GM18526 (cell line): ENCODE results near the gene ALDH5A1.
A peak's percentile ranks its signal among the peaks of the same experiment; 100 is the strongest.

Source experiments
- POLR2A ChIP-seq: IDR thresholded peaks from 3 replicates; pipeline ENCODE4 v1.6.1; 2011; ENCODE audit not compliant: insufficient read length; ENCODE audit errors: extremely low read depth

The ALDH5A1 gene

DNA sequence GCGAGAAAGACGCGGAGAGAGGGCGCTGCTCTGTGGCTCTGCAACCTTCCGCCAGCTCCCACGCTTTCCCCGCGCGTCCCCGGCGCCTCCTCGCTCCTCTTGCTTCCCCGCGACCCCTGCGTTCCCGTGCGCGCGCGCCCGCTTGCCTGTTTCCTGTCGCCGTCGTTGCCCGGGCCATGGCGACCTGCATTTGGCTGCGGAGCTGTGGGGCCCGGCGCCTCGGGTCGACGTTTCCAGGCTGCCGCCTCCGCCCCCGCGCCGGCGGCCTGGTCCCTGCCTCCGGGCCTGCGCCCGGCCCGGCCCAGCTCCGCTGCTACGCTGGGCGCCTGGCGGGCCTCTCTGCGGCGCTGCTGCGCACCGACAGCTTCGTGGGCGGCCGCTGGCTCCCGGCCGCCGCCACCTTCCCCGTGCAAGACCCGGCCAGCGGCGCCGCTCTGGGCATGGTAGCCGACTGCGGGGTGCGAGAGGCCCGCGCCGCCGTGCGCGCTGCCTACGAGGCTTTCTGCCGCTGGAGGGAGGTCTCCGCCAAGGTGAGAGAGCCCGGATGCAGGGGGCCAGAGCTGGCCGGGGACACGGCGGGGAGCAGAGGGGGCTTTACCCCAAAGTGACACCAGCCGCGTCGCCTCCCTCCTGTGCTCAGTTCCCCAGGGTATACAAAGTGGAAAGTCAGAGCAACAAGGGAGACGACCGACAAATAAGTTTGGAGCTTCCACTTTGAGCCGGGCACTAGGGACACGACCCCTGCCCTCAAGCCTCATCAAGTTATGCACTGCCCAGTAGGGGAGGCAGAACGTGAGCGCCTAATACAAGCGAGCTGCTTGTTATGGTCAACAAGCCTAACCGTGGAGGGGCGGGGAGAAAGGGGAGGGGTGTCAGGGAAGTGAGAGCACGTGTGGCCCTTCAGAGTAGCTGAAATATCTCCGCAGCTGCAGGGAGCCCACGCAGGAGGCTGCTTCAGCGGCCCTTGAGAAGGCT, at the start of gene ALDH5A1:
Gene ALDH5A1 (plus strand): TSS at position 149 of the 975 bp plus-strand sequence. CDS start 28 bp downstream, at position 177.
- TF ChIP-seq POLR2A = peak; percentile 43

- TF ChIP-seq POLR2A = no peak
Observed at GRCh38 chr6:24445704-24446103, 49.1 kb upstream of the ALDH5A1 start.

GRCh38 chr6:24446670-24447069, 48.1 kb upstream of the ALDH5A1 start:
- no peak for TF ChIP-seq POLR2A

DNA sequence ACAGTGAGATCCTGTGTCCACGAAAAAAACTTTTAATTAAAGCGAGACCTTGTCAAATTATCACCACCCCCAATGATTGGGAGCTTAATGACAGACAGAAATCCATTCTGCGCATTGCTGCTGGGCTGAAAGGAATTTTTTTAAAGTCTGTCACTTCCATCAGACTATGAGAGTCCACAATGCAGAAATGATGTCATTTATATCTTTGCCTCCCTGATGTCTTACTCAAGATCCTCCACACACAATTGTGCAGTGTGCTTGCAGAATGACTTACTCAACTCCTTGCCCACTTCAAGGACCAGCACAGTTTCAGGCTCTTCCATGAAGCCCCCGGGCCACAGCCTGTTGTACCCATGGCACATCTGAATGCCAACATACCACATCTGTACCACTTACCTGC, 46.4 kb upstream of the ALDH5A1 start:
- TF ChIP-seq POLR2A = no peak

DNA sequence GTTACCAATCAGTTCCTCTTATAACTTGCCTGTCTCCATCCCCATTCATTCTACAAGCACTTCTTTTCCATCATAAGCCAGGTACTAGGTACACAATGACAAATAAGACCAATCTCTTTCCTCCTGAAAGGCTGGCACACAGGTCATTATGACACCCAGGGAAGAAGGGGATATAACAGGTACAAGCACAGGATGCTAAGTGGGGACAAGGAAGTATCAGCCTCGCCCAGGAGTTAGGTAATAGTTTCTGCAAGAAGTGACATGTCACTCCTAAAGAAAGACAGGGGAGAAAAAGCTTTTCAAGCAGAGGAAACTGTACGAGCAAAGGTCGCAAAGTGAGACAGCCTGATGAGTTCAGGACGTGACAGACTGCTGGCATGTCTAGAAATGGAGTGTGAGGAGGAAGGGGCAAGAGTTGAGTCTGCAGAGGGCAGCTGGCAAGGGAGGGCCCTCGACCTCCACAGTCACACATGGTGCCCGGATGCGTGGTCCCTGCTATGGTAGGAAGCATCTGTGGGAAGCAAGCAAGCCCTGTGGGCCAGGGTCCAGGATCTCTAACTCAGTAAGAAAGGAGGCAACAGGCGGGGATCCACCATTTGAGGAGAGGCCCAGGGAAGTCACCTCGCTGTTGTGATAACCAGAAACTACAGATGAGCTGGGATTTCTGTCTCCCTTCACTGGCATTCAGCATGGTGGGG, 45.8 kb upstream of the ALDH5A1 start:
- TF ChIP-seq POLR2A = no peak

DNA sequence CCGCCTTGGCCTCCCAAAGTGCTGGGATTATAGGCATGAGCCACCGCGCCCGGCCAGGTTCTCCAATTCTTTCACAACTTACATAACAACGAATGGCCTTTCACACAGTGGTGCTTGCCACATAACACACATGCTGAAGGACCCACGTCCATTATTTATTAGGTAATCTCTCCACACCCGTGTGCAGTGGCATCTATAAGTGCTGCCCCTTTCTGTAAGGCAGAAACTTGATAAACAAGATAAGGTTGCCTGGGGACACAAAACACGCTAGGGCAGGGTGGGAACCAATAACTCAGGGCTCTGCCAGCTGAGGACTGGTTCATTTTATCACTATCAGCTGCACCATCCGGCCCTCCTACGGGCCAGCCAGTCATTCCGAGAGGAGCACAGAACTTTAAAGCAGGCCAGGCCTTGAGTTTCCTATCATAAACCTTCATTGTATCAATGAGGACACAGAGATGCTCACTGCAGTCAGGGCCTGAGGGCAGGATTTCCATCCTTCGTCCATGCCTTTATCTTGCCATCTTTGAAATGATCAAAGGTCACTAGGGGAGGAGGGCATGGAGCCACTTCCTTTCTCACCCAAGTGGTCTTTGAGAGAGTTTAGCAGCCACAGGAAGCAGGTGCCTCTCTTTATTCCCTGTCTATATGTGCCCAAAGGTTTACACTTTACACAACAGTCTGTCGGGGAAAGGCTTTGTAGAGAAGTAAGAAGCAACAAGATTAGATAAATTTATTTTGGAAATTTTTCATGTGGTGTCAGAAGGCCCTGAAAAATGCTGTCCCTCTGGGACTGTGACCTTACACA, 43.0 kb upstream of the ALDH5A1 start:
- no peak for TF ChIP-seq POLR2A

DNA sequence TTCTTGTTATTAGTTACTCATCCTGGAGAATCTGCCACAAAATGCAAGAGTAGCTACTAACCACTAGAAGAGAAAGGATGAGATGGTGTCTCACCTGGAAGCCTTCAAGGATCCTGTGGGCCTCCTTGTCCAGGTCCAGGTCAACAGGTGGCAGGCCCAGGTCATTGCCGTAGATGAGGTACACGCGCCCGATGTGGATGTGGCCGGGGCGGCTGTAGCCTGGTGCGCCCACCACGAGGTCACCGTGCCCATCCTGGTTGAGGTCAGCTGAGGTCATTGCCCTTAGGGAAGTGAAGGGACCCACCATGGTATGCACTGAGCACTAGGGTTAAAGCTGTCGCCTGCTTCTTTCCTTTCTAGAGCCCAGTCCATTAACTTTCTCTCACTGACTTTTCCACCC, 40.8 kb upstream of the ALDH5A1 start:
- TF ChIP-seq POLR2A = no peak

GRCh38 chr6:24454452-24454851, 40.3 kb upstream of the ALDH5A1 start:
- no peak for TF ChIP-seq POLR2A

GRCh38 chr6:24455061-24455460, 39.7 kb upstream of the ALDH5A1 start:
- TF ChIP-seq POLR2A = no peak

GRCh38 chr6:24458134-24458533, 36.6 kb upstream of the ALDH5A1 start:
- TF ChIP-seq POLR2A = no peak

DNA sequence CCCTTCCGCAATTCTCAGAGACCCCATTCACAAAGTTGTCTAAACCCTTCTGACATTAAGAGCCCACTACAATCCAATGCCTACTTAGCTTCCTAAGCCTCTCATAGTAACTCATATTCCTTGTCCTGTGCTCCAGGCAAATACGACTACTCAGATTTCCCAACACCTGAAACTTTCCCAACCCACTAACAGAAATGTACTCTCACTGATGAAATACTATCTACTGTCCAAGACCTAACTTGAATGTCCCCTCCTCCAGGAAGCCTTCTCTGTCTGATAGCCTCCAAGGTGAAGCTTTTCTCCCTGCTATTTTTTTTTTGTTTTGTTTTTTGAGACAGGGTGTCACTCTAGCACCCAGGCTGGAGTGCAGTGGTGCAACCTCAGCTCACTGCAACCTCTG, 35.8 kb upstream of the ALDH5A1 start:
- no peak for TF ChIP-seq POLR2A

- no peak for TF ChIP-seq POLR2A
Observed at GRCh38 chr6:24460966-24461365, 33.8 kb upstream of the ALDH5A1 start.

GRCh38 chr6:24464253-24465038, 30.3 kb upstream of the ALDH5A1 start:
- no peak for TF ChIP-seq POLR2A

DNA sequence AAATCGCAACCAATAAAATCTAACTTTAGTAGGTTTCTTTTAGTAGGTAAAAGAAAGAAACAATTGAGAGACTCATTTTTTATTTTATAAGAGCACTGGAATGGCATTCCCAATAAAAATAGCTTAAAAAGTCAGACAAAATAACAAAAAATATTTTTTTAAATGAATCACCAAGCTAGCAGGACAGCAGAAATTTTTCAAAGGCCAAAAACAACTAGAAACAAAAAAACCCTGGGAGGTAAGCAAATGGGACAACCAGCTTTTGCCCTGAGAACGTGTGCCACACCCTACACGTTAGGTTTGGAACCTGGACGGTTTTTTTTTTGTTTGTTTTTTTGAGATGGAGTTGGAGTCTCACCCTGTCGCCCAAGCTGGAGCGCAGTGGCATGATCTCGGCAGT, 25.0 kb upstream of the ALDH5A1 start:
- TF ChIP-seq POLR2A = no peak

DNA sequence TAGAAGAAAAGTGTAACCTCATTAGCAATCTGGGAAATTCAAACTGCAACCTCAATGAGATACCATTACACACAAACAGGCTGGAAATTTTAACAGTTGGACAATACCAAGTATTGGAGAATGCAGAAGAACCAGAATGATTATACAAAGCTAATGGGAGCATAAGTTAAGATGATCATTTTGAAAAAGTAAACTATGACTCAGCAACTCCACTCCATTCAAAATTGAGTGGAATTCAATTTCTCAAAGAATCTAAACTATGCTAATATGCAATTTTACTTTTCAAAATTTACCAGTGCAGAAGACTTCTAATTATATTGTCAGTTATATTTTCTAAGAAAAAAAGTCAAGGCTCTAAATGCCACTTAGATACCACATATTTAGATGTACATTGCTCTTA, 22.6 kb upstream of the ALDH5A1 start:
- TF ChIP-seq POLR2A = no peak
